MCF 10A (cell line): ENCODE data around the gene TMCC1. TPM values are rescaled to one million over a fixed set of nuclear protein-coding genes. Genes with fewer than 3 reads are reported as not detected.

Source experiments
- BruUV-seq: library from RNA; stranded (reverse); fragments of 400-500 nt; replicated peaks from 2 replicates; lab custom pipeline; 2021; lab: Mats Ljungman, UMichigan
- CTCF ChIA-PET: fragments of 300-600 bp; sonication (Branson Sonifier 250); formaldehyde crosslinking; extraction: SDS; loops from one replicate; lab custom pipeline; 2021; ENCODE audit warnings: antibody characterized with exemption, inconsistent platforms; lab: Yijun Ruan, JAX
- POLR2A ChIA-PET: fragments of 300-600, 350-650 bp; sonication (Branson Sonifier 250); formaldehyde crosslinking; extraction: SDS; loops from one replicate; lab custom pipeline; 2020; ENCODE audit warnings: antibody characterized with exemption, inconsistent platforms; lab: Yijun Ruan, JAX
- DNase-seq: peaks from one replicate; pipeline ENCODE4 v3.0.0-alpha.2; 2018; ENCODE audit not compliant: unreplicated experiment
- H3K27ac Mint-ChIP-seq: one replicate; pipeline ENCODE4 v1.8.0; 2022; ENCODE audit warnings: mild to moderate bottlenecking, low read depth, mixed read lengths; ENCODE audit not compliant: unreplicated experiment
- H3K27me3 Mint-ChIP-seq: one replicate; pipeline ENCODE4 v1.8.0; 2022; ENCODE audit warnings: mixed read lengths; ENCODE audit not compliant: insufficient read depth, unreplicated experiment
- H3K36me3 Mint-ChIP-seq: one replicate; pipeline ENCODE4 v1.8.0; 2022; ENCODE audit warnings: mild to moderate bottlenecking, moderate library complexity, mixed read lengths; ENCODE audit not compliant: insufficient read depth, unreplicated experiment
- H3K4me1 Mint-ChIP-seq: one replicate; pipeline ENCODE4 v1.8.0; 2022; ENCODE audit warnings: mixed read lengths; ENCODE audit not compliant: insufficient read depth, unreplicated experiment
- H3K4me3 Mint-ChIP-seq: one replicate; pipeline ENCODE4 v1.8.0; 2022; ENCODE audit warnings: mild to moderate bottlenecking, moderate library complexity, mixed read lengths; ENCODE audit not compliant: unreplicated experiment
- H3K9me3 Mint-ChIP-seq: one replicate; pipeline ENCODE4 v1.8.0; 2022; ENCODE audit warnings: mixed read lengths; ENCODE audit not compliant: unreplicated experiment
- CTCF ChIP-seq: fragments of 200-600 bp; IDR thresholded peaks from one replicate; pipeline ENCODE4 v1.8.0; 2022; ENCODE audit warnings: antibody characterized with exemption, mild to moderate bottlenecking; ENCODE audit not compliant: unreplicated experiment
- intact Hi-C: fragments of 100-400 bp; cut with micrococcal nuclease; formaldehyde crosslinking; loops from 2 replicates; pipeline ENCODE4 v1.14.1; 2022
- total RNA-seq: library from RNA; stranded (reverse); gene quantifications from 2 replicates; pipeline ENCODE4 v1.2.3, GENCODE V29; 2022

TMCC1 gene
- total RNA-seq, 1 experiment from 2014 or later, result 31.2 TPM

DNA sequence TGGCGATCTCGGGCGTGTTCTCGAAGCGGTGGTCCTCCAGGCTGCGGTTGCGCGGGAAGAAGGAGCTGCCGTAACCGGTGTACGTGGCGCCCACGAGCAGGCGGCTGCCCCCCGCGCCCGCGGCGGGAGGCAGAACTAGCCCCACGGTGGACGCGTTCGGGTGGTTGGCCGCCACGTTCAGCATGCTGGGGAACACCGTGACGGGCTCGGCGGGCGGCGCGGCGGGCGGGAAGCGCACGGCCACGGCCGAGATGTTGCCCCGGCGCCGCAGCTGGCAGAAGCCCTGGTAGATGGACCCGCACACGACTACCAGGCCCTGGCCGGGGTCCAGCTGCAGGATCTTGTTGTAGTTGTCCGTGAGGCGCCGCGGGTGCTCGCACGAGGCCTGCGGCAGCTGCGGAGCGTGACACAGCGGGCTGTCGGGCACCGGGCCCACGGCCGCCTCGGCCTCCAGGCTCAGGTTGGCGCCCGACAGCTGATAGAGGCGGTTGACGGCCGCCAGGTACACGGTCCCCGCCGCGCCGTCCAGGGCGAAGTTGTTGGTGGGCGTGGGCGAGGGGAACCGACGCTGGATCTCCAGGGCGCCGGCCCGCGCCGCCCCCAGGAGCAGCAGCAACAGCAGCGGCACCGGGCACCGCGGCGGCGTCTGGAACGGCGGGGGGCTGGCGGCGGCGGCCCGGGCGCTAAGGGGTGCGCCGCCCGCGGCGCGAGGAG lies 287.4 kb downstream of the TMCC1 start:
- Mint-ChIP-seq H3K36me3 (no peaks in the 10 kb centered on the region), H3K9me3 (no peaks in the 10 kb centered on the region), H3K4me1 (peaks cover 6% of the 10 kb centered on the region), H3K27me3 (no peaks in the 10 kb centered on the region), H3K4me3 (peak overlapping the region; percentile 87), H3K27ac (no peak overlapping the region)
- intact Hi-C loops, result no loop called here
- ChIA-PET POLR2A (no interaction called here), CTCF (interaction anchor here (1.1 kb wide), 2 partner anchors 116 to 220 kb away, joined by 3 to 5 read pairs; no protein-coding TSS in a partner anchor)
- TF ChIP-seq CTCF, result no peak
- DNase-seq, result no peak
- BruUV-seq, result no TSS peak

GRCh38 chr3:129605203-129605921 lies 288.1 kb downstream of the TMCC1 start:
- DNase-seq, result no peak
- POLR2A ChIA-PET, result no interaction called here
- H3K9me3 Mint-ChIP-seq, result no peaks in the 10 kb centered on the region
- H3K36me3 Mint-ChIP-seq, result no peaks in the 10 kb centered on the region
- intact Hi-C loops, result no loop called here
- TF ChIP-seq CTCF, result no peak
- peaks cover 6% of the 10 kb centered on the region for H3K4me1 Mint-ChIP-seq
- H3K27ac Mint-ChIP-seq, result no peak overlapping the region
- BruUV-seq, result no TSS peak
- no peaks in the 10 kb centered on the region for H3K27me3 Mint-ChIP-seq
- CTCF ChIA-PET, result interaction anchor here (1.1 kb wide), 2 partner anchors 115 to 220 kb away, joined by 3 to 5 read pairs; no protein-coding TSS in a partner anchor
- peak overlapping the region; percentile 87 for H3K4me3 Mint-ChIP-seq

- ChIA-PET POLR2A (no interaction called here), CTCF (interaction anchor here (1.1 kb wide), 1 partner anchor 221 kb away, joined by 3 read pairs; no protein-coding TSS in a partner anchor)
- TF ChIP-seq CTCF, result no peak
- DNase-seq, result no peak
- Mint-ChIP-seq H3K4me1 (peaks cover 6% of the 10 kb centered on the region), H3K27ac (no peak overlapping the region), H3K36me3 (no peaks in the 10 kb centered on the region), H3K27me3 (no peaks in the 10 kb centered on the region), H3K4me3 (peak overlapping the region; percentile 36), H3K9me3 (no peaks in the 10 kb centered on the region)
- BruUV-seq, result no TSS peak
- intact Hi-C loops, result no loop called here
Measured at GRCh38 chr3:129604767-129605166, 288.7 kb downstream of the TMCC1 start.
